MM.1S (cell line): ENCODE results near the gene DDX39B.
A peak's percentile ranks its signal among the peaks of the same experiment; 100 is the strongest.
"Not testable (repeated sequence)": the region's sequence is repeated elsewhere in the genome, so short reads cannot be mapped to it uniquely, and the experiment has no call there.

Source experiments
- DNase-seq: peaks from one replicate; pipeline ENCODE4 v3.0.0-alpha.2; 2015
- H2AFZ ChIP-seq: fragments of 300-600 bp; sonication (generic); 2 replicates; pipeline ENCODE4 v1.6.0; 2016; ENCODE audit warnings: antibody characterized with exemption, low read length
- H3F3A ChIP-seq: fragments of 300-600 bp; sonication (generic); 2 replicates; pipeline ENCODE4 v1.6.1; 2016; ENCODE audit warnings: mild to moderate bottlenecking, antibody characterized with exemption, low read length, moderate library complexity, mixed read lengths; ENCODE audit not compliant: insufficient read depth
- H3K27ac ChIP-seq: fragments of 300-600 bp; sonication (generic); 2 replicates; pipeline ENCODE4 v1.5.1; 2016; ENCODE audit warnings: mild to moderate bottlenecking, low read length
- H3K27me3 ChIP-seq: fragments of 300-600 bp; sonication (generic); replicated peaks from 2 replicates; pipeline ENCODE4 v1.6.0; 2016; ENCODE audit warnings: low read length; ENCODE audit not compliant: insufficient read depth
- H3K36me3 ChIP-seq: fragments of 300-600 bp; sonication (generic); replicated peaks from 2 replicates; pipeline ENCODE4 v1.6.1; 2016; ENCODE audit warnings: mild to moderate bottlenecking, low read length, mixed read lengths; ENCODE audit not compliant: insufficient read depth
- H3K4me1 ChIP-seq: fragments of 300-600 bp; sonication (generic); 2 replicates; pipeline ENCODE4 v1.6.1; 2016; ENCODE audit warnings: low read length, mixed read lengths
- H3K4me2 ChIP-seq: fragments of 300-600 bp; sonication (generic); 2 replicates; pipeline ENCODE4 v1.6.0; 2016; ENCODE audit warnings: low read depth, low read length
- H3K4me3 ChIP-seq: fragments of 300-600 bp; sonication (generic); 2 replicates; pipeline ENCODE4 v1.5.1; 2016; ENCODE audit warnings: low read length, mixed read lengths
- H3K79me2 ChIP-seq: fragments of 300-600 bp; sonication (generic); 2 replicates; pipeline ENCODE4 v1.6.1; 2016; ENCODE audit warnings: mixed run types, low read length, mixed read lengths
- H3K9ac ChIP-seq: fragments of 300-600 bp; sonication (generic); 2 replicates; pipeline ENCODE4 v1.6.1; 2016; ENCODE audit warnings: low read length, mixed read lengths
- H3K9me2 ChIP-seq: fragments of 300-600 bp; sonication (generic); replicated peaks from 2 replicates; pipeline ENCODE4 v1.6.1; 2016; ENCODE audit warnings: mild to moderate bottlenecking, low read length, mixed read lengths; ENCODE audit not compliant: insufficient read depth
- H3K9me3 ChIP-seq: fragments of 300-600 bp; sonication (generic); replicated peaks from 2 replicates; pipeline ENCODE4 v1.6.1; 2016; ENCODE audit warnings: mild to moderate bottlenecking, low read length, mixed read lengths; ENCODE audit not compliant: insufficient read depth
- H4K20me1 ChIP-seq: fragments of 300-600 bp; sonication (generic); 2 replicates; pipeline ENCODE4 v1.6.1; 2016; ENCODE audit warnings: mild to moderate bottlenecking, low read length, moderate library complexity, mixed read lengths; ENCODE audit not compliant: insufficient read depth
- EZH2 ChIP-seq: fragments of 300-600 bp; sonication (generic); optimal IDR thresholded peaks from 2 replicates; pipeline ENCODE3; 2017; ENCODE audit warnings: low read depth, mild to moderate bottlenecking, antibody characterized with exemption, low read length, mixed read lengths
- EZH2phosphoT487 ChIP-seq: fragments of 300-600 bp; sonication (generic); IDR thresholded peaks from 2 replicates; pipeline ENCODE4 v1.6.1; 2018; ENCODE audit warnings: antibody characterized with exemption, low read length
- TF ChIP-seq, protein P1 (sequence below): fragments of 300-600 bp; sonication (generic); IDR thresholded peaks from 2 replicates; pipeline ENCODE4 v1.5.1; 2016; ENCODE audit warnings: antibody characterized with exemption, low read length, mixed read lengths

Gene DDX39B

DNA sequence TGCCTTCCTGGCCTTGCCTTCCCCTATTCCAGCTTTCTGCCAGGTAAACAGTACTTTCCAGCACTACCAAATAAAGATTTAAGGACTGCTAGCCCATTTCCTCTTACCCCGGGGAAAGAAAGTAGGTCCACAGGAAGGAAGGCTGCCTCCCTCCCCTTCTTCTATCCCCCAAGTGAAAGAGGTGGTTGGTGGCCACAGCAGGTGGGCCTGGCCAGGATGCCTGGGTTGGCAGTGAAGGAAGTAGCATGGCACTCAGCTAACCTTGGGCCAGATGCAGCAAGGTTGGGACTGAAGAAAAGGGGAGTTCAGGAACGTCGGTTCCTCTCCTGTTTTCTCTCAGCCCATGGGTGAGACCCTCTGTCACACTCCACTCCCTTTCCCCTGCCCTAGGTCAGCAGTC, 14.5 kb upstream of the DDX39B start:
- Histone ChIP-seq H4K20me1 (peaks cover 10% of the 10 kb centered on the region; the same call in 1 of the 2 replicates), H3K36me3 (no peaks in the 10 kb centered on the region), H3K9ac (no peak overlapping the region), H3K79me2 (no peaks in the 10 kb centered on the region), H3K27ac (no peak overlapping the region), H3K4me3 (no peak overlapping the region), H3F3A (peaks cover 15% of the 10 kb centered on the region), H2AFZ (no peak overlapping the region), H3K4me2 (no peak overlapping the region), H3K9me2 (no peaks in the 10 kb centered on the region), H3K27me3 (no peaks in the 10 kb centered on the region), H3K9me3 (no peaks in the 10 kb centered on the region), H3K4me1 (peaks cover 32% of the 10 kb centered on the region)
- DNase-seq, result no peak
- TF ChIP-seq EZH2phosphoT487 (no peak), EZH2 (no peak)
- TF ChIP-seq, protein P1, sequence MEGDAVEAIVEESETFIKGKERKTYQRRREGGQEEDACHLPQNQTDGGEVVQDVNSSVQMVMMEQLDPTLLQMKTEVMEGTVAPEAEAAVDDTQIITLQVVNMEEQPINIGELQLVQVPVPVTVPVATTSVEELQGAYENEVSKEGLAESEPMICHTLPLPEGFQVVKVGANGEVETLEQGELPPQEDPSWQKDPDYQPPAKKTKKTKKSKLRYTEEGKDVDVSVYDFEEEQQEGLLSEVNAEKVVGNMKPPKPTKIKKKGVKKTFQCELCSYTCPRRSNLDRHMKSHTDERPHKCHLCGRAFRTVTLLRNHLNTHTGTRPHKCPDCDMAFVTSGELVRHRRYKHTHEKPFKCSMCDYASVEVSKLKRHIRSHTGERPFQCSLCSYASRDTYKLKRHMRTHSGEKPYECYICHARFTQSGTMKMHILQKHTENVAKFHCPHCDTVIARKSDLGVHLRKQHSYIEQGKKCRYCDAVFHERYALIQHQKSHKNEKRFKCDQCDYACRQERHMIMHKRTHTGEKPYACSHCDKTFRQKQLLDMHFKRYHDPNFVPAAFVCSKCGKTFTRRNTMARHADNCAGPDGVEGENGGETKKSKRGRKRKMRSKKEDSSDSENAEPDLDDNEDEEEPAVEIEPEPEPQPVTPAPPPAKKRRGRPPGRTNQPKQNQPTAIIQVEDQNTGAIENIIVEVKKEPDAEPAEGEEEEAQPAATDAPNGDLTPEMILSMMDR, result no peak

DNA sequence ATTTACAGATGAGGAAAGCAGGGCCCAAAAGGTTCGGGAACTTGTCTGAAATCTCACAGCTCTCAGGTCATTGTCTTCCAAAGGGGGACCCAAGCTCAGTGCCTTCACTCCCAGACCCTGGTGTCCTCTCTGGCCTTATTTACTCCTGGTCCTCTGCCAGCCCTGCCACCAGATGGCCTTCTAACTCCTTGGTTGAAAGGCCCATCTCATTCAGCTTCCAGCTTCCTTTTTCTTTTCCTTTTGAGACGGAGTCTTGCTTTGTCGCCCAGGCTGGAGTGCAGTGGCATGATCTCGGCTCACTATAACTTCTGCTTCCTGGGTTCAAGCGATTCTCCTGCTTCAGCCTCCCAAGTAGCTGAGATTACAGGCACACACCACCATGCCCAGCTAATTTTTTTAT, 9.6 kb upstream of the DDX39B start:
- peak; percentile 21 for DNase-seq
- not testable (repeated sequence) for H2AFZ ChIP-seq, H4K20me1 ChIP-seq, H3K4me1 ChIP-seq, H3K79me2 ChIP-seq, H3K4me2 ChIP-seq, H3K9me2 ChIP-seq, H3K36me3 ChIP-seq, H3K27ac ChIP-seq, H3K9ac ChIP-seq, H3K4me3 ChIP-seq, H3F3A ChIP-seq, H3K27me3 ChIP-seq, H3K9me3 ChIP-seq
- TF ChIP-seq, protein P1, result peak; percentile 52

DNA sequence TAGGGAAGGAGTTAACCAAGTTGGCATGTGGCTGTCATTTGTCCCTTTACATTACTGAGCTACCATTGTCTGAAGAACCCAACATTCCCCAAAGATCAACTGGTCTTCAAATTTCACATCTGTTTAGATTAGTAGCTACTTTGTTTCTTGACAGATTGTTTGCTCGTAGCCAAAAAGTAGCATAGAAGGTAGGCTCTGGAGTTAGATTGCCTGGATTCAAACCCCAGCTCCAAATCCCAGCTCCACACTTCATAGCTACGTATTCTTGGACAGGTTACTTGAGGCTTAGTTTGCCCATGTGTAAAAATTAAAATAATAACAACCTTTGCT, 6.7 kb upstream of the DDX39B start:
- Histone ChIP-seq H3F3A (0 out of 2 replicates have a peak, but pooled peaks cover 6% of the 10 kb centered on the region), H2AFZ (no peak overlapping the region), H3K9ac (no peak overlapping the region), H3K4me2 (peak overlapping the region; percentile 67; the same call in 1 of the 2 replicates), H4K20me1 (no peaks in the 10 kb centered on the region), H3K4me3 (no peak overlapping the region), H3K9me2 (no peaks in the 10 kb centered on the region), H3K4me1 (peaks cover 9% of the 10 kb centered on the region), H3K27ac (no peak overlapping the region), H3K79me2 (peaks cover 6% of the 10 kb centered on the region), H3K27me3 (no peaks in the 10 kb centered on the region), H3K36me3 (no peaks in the 10 kb centered on the region), H3K9me3 (no peaks in the 10 kb centered on the region)
- no peak for TF ChIP-seq EZH2
- TF ChIP-seq, protein P1, result no peak
- TF ChIP-seq EZH2phosphoT487, result no peak
- DNase-seq, result no peak
